ENCODE results near the gene WHAMM.
A peak's percentile ranks its signal among the peaks of the same experiment; 100 is the strongest.
"Not testable (repeated sequence)": the region's sequence is repeated elsewhere in the genome, so short reads cannot be mapped to it uniquely, and the experiment has no call there.

The WHAMM gene

GRCh38 chr15:82864967-82865366 is 55.5 kb downstream of the WHAMM start:
- DNase-seq, result no peak

- not testable (repeated sequence) for DNase-seq
Measured at GRCh38 chr15:82865581-82865980, 56.2 kb downstream of the WHAMM start.

- DNase-seq, result not testable (repeated sequence)
Measured at GRCh38 chr15:82865981-82866380, 56.6 kb downstream of the WHAMM start.

GRCh38 chr15:82870727-82871320 is 61.4 kb downstream of the WHAMM start:
- DNase-seq, result no peak

- no peak for DNase-seq
Measured at GRCh38 chr15:82871358-82871757, 61.9 kb downstream of the WHAMM start.

DNA sequence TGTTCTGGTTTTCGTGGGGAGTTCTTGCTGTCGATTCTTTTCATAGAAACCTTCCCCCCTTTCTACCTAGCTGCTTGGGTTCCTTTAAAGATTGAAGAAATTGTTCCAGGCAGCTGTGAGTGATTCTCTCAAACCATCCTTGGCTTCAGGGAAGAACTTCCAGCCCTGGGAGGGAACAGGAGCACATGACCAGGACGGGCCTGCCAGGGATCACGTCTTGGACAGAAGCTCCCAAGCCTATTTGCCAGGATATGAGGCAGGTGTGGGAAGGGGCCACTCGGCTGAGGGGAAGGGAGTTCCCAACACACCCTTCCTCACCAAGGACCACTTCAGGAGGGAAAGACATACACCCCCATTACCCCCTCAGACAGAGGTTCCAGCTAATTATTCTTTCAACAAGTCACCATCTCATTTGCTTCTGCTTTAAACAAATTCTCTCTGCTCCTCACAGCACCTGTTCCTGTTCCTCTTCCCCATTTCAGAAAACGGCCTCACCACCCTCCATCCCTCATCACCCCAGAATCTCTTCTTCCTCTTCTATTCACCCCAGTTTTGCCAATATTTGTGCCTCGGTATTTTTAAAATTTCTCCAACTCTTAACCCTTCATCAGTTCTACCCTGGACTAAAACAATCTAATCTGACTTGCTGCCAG is 62.5 kb downstream of the WHAMM start:
- DNase-seq, result no peak

GRCh38 chr15:82873000-82873680 is 63.7 kb downstream of the WHAMM start:
- DNase-seq, result no peak

DNA sequence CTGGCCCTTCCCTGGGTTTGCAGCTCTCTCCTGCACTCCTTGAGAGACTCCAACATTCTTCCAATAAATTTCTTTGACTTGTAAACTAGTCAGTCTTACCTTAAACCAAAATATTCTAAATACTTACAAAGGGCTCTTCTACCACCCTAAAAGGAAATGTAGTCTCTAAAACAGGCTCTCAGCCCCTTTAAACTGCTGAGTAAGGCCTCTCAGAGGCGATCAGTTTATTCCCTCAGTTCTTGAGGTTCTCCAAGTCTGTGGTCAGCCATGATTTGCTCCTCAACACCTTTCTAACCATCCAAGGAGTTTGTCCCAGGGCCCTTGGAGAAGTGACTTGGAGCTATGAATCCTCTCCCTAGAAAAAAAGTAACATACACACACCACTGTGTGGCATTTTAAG is 64.8 kb downstream of the WHAMM start:
- DNase-seq, result no peak

DNA sequence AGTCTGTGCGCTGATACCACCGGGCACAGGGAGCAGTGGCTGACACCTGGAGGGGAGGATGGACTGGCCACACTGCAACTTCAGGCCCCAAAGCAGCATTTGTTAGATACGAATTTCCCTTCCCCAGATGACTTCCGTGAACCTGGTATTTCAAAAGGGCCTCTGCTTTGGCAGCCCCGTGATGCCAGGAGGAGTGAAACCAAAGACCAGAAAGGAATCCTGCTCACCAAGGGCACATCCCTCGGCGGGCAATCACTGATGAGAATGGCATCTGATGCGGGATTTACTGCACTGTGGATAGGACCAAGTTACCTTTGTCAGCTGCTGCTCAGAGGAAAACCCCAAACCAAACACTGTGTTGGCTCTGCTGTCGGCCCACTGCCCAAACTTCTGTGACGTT is 65.5 kb downstream of the WHAMM start:
- no peak for DNase-seq

DNA sequence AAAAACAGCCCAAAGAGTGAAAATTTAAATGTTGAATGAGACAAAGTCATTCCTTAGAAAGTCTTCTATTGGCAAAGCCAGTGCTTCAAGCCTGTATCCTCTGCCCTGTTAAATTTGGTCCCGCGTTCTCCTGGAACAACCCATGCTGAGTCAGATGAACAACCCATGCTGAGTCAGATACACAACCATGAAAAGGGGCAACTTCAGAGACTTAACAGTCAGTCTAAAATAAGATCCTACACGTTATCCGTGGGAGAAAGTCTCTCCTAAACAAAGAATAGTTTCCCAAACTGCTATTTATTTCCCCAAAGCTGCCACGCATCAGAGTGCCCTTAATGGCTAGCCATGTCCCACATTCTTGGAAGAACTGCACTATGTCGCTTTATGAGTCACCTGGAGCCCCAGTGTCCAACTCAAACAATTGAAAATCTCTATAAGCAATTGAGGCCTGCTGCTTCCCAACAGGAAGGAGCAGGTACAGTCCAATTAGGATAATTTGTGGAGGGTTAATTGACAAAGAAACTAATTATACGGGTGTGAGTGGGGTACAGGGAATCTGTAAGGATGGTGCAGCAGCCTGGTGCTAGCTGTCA is 66.1 kb downstream of the WHAMM start:
- peak in 1 of 51 donors; percentile 31 for DNase-seq

GRCh38 chr15:82877825-82878224 is 68.4 kb downstream of the WHAMM start:
- DNase-seq, result no peak

DNA sequence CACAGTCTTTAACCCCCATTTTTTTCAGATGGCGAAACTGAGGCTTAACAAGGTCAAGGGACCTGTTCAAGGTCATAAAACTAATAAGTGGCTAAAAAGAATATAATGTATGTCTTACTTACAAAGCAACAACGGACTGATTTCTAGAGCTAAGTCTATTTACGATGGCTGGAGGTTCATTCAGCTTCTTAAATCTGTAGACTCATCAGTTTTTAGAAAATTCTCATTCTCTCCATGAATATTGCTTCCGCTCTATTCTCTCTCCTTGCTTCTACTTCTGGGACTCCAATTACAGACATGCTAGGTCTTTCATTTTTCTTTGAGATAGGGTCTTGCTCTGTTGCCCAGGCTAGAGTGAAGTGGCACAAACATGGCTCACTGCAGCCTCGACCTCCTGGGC is 68.9 kb downstream of the WHAMM start:
- no peak for DNase-seq

DNA sequence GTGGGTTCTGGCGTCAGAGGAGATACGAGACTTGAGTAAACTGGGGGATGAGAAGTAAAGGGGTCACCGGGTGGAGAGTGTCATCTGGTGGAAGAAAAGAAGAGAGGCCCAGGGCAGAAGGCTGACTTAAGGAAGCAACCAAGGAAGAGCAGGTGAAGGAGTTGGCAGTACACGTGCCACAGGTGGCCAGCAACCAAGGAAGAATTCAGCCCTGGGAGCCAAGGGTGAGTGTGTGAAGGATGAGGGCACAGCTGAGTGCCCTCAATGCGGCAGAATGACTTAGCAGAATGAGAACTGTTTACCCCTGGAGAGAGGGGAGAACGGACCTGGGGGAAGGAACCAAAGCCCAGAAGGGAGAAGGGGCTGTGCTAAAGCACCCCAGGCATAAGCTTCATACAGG is 71.3 kb downstream of the WHAMM start:
- no peak for DNase-seq

DNA sequence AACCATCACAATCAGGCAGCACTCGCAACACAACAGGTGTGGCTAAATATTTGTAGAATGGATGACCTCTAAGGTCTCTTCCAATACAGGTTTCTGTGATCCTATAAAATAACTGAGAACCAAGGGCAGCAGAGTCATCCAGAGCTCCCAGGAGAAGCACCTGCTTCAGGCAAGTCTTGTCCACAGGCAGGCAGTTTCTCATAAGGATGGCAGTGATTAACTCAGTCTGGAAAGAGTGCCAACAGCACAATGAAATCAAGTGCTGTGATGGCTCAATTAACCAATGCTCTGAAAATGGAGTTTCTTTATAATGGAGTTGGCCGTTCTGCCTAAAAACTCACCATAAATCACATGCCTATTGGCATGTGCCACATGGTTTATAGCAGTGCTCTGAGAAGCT is 72.3 kb downstream of the WHAMM start:
- no peak for DNase-seq

DNA sequence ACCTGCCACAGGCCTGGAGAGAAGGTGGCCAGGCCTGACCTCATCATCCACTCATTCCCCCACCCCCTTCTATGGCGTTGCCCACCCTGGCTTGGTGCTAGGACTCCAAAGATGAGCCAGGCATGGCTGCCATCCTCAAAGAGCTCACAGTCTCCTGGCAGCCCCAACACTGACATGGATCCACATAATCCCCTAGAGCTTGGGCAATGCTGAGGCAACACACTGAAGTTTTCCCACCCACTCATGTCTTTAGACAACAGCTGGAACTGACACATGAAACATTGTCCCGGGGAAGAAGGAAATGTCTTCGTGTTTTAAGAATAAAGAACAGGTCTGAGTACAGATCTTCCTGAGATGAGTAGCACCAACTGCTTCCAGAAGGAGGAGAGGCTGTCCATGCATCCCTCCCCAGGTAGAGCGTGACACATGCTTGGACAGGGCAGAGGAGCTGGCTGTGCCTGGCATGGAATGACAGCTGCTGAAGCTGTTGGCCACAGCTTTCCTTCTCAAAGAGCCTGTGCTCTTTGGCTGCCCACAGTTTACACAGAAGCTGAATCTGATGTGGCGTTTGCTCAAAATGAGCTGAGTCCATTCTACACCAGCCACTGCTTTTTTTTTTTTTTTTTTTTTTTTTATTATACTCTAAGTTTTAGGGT is 73.0 kb downstream of the WHAMM start:
- no peak for DNase-seq
